Measurements from ENCODE around the gene DAG1. TPM values are rescaled to one million over a fixed set of nuclear protein-coding genes. Genes with fewer than 3 reads are reported as not detected.

The DAG1 gene
- total RNA-seq, 1 experiment from 2014 or later: 72.9 TPM

DNA sequence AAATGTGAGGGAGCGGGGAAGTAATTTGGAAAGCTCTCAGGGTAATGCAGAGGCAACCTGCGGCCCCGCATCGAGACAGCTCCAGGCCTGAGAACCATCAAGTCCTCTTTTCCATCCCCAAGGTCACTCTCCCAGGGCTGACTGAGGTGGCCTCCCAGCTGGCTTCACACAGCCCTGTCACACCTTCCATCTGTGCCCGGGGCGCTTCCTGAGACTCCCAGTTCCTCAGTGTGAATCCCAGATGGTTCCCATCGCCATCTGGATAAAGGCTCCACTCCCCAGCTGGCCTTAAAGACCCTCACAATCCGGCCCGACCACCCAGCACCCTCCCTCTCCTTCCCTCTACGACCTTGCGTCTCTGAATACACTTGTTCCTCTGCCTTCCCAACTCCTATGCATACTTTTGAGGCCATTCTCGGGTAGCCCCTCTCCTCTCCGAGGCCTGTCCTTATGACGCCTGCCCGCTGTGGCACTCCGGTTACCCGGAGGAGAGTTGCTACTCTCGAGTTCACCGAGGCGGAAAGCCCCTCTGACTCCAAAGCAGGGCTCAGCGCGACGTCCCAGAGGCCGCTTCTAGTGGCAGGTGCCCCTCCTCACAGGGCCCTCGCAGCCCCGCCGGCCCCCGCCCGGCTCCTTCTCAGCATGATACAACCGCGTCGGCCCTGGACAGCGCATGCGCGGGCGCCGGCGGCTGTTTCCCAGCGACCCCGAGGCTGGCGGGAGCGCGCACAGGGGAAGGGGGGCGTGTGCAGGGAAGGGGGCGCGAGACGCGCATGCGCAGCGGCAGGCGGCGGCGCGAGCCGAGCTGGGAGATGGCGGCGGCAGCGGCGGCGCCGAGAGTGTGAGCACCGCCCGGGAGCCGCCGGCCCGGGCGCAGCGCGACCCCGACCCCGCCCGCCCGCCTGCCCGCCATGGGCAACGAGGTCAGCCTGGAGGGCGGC is 83.9 kb downstream of the DAG1 start, which contains the start of gene BSN:
Gene BSN (plus strand): TSS at position 786 of the 941 bp plus-strand sequence. CDS start 126 bp downstream, at position 912.
- DNase-seq (ENCODE audit: low spot score): peak; percentile 22

DNA sequence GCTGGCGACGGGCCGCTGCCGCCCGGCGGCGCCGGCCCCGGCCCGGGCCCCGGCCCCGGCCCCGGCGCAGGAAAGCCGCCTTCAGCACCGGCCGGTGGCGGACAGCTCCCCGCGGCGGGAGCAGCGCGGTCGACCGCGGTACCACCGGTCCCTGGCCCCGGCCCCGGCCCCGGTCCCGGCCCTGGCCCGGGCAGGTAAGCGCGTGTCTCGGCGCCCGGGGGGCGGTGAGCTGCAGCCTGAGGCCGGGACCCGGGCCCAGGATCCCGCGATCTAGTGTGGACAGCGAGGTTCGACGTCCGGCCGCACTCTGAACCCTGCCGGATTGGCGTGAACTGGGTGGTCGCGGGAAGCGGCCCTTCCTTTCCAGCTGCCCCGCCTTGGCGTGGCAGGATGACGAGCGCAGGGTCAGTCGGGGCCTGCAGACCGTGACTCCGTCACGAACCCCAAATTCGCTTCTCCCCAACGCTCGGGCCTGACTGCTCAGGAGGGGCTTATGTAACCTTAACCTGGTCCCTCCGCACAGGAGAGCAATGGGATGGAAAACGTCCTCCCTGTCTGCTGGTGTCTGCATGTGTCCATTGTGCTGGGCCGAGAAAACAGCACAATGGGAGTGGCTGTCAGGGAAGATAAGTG is 84.7 kb downstream of the DAG1 start:
- no peak for DNase-seq (ENCODE audit: low spot score)

DNA sequence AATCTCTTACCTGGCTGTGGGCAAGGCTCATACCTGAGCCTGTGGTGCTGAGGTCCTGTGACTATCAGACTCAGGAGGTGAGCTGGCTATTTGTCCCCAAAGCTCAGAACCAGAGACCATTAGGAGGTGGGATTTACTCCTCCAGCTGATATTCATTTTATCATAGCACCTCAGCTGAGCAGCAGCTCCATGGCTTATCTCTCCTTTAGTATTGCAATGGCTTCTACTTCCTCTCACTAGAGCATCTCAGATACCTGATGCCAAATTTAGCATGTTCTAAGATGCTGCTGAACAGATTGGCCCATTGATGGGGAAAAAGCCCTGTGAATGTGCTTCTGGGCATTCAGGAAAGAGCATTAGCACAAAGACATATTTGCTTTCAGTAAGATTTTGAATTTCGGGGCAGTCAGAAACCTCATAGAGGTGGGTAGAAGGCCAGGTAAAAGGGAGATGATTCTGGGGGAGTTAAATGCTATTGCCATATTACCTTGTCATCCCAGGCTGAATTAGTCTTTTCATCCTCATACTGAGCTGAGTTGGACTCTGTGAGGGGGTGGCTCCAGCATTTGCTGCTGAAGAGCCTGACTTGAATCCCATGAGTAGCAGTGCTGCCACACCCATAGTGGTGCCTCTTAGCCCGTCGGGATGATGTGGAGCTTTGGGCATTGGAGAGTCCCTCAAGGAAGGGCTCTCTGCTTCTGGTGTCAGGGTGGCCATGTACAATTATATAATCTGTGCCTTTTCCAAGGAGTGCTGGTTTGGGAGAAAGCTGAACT is 86.6 kb downstream of the DAG1 start:
- no peak for DNase-seq (ENCODE audit: low spot score)

DNA sequence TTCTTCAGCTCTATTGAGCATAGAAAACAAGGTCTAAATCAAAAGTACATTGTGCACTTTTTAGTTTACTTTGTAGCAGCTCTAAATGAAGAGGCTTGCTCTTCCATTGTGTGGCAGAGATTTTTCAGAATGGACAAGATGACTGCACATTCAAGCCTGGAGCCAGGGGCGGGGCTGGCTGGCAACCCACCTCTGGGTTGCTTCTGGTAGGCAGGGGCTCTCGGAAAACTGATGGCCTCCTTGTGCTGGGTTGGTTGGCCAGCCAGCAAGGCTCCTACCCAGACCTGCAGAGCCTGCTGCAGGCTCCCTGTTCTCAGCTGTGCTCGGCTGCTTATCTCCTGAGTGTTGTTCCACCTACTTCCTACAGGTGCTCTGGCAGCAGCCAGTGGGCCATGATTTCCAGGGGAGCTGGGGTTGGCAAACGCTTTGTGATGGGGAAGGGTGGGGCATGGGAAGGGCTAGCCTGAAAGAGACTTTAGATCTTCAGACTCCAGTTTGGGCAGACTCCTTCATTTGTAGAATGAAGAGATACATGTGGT is 93.0 kb downstream of the DAG1 start:
- no peak for DNase-seq (ENCODE audit: low spot score)

DNA sequence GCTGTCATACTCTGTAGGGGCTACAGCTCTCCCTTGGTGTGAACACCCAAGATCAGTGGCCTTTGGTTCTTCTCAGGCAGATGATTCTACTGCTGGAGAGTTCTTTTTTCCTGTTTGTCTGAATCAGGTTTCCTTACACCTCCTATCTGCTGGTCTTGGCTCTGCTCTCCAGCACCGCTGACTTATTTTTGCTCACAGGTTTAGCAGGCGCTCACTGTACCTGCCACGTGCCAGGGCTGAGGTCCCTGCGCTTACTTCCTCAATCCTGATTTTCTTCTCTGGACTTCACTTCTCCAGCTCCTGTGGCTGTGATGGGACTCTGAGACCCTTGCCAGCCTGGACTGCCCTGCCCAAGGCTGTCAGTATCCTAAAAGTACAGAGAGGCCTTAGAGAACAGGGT is 93.7 kb downstream of the DAG1 start:
- no peak for DNase-seq (ENCODE audit: low spot score)

DNA sequence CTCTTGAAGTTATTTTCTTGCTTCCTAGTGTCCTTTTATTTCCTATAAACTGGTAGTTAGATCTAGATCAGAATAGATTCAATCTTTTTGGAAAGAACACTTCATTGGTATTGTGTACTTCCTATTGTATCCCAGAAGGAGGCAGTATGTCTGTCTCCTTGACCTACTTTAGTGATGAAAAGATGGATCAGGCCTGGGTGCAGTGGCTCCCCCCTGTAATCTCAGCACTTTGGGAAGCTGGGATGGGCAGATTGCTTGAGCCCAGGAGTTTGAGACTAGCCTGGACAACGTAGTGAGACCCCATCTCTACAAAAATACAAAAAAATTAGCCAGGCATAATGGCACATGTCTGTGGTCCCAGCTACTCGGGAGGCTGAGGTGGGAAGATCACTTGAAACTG is 96.2 kb downstream of the DAG1 start:
- no peak for DNase-seq (ENCODE audit: low spot score)

DNA sequence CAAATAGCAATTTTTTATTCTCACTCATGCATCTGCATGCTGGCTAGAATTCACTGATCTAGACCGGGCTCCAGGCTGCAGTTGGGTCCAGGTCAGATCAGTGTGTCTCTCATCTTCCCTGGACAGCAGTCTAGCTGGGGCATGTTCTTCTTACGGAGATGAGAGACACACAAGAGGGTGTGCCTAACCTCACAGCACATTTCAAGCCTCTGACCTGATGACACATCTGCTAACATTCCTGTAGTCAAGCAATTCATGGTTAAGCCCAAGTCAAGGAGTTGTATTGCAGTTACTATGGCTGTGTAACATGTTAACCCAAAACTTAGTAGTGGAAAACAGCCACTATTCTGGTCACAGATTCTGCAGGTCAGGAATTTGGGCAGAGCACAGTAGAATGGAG is 97.3 kb downstream of the DAG1 start:
- DNase-seq (ENCODE audit: low spot score): no peak

DNA sequence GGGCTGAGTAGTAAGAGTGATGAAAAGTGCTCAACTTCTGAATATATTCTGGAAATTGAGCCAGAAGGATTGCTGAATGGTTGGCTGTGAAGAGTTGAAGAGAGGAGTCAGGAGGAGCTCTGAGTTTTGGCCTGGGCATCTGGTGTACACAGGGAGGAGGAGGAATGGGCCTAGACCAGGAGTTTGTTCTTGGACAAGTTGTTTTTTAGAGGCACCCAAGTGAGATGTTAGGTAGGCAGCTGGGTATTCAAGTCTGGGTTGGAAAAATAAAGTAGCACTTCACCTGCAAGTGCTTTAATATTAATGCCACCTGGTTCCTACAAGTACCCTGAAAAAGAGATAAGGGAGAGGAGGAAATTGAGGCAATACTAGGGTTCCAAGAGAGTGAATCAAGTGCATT is 98.9 kb downstream of the DAG1 start:
- no peak for DNase-seq (ENCODE audit: low spot score)

DNA sequence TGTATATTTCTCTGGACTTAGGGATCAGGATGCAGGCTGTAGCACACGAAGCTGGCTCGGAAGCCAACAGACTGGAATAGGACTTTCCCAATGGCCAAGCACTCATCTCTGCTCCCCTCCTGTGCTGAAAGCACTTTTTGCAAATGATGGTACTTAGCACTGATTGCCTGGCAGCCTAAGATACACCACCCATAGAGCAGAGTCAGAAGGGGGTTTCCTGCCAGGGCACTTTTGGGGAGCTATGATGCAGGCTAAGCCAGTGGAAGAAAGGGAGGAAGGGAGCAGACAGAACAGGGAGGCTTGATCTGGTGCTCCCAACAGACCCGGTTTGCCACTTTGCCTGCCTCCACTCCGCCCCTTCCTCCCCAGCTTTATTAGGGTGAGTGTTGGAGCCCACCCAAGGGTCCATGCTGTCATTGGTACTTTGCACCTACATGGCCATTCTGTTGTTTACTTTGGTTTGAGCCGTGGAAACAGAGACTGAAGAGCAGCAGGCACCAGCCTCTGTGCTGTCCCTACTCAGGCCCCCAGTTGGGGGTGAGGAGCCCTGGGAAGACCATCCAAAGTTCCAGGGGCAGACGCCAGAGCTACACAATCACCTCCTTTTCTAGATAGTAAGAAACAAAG is 100.1 kb downstream of the DAG1 start:
- DNase-seq (ENCODE audit: low spot score): no peak

DNA sequence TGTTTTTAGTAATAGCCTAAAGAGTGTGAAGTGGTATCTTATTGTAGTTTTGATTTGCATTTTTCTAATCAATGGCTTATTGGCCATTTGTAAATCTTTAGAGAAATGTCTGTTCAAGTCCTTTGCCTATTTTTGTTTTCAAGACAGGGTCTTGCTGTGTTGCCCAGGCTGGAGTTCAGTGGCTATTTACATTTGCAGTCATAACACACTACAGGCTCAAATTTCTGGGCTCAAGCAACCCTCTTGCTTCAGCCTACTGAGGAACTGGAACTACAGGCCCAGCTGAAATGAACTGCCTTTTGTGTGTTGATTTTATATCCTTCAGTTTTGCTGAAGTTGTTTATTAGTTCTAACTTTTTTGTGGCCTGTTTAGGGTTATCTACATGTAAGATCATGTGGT is 112.1 kb downstream of the DAG1 start:
- no peak for DNase-seq (ENCODE audit: low spot score)

Small RNA genes within 50 kb of the gene (small RNA-seq; reads per million reads assigned to genes)
- gene RNA5SP130: 0.43 reads per million

Other genes with a start within 250 kb of the DAG1 start
- 1.3 and 3.8 TPM in 2 replicates for gene C3orf62, start 193.0 kb upstream of the DAG1 start, total RNA-seq (2014; rRNA removed; shearing (Covaris generic))
- gene USP4, start 130.2 kb upstream of the DAG1 start, total RNA-seq (2014; rRNA removed; shearing (Covaris generic)): 8.0 and 14.7 TPM in 2 replicates
- 500 and 516 TPM in 2 replicates for gene GPX1, start 111.9 kb upstream of the DAG1 start, total RNA-seq (2014; rRNA removed; shearing (Covaris generic))
- 199 and 229 TPM in 2 replicates for gene RHOA, start 58.3 kb upstream of the DAG1 start, total RNA-seq (2014; rRNA removed; shearing (Covaris generic))
- gene TCTA, start 57.8 kb upstream of the DAG1 start, total RNA-seq (2014; rRNA removed; shearing (Covaris generic)): 26.6 TPM in 2 replicates
- 0.97 and 3.9 TPM in 2 replicates for gene AMT, start 47.8 kb upstream of the DAG1 start, total RNA-seq (2014; rRNA removed; shearing (Covaris generic))
- gene NICN1, start 40.9 kb upstream of the DAG1 start, total RNA-seq (2014; rRNA removed; shearing (Covaris generic)): 2.5 and 8.2 TPM in 2 replicates
- not detected in 2 replicates for gene BSN, start 84.2 kb downstream of the DAG1 start, total RNA-seq (2014; rRNA removed; shearing (Covaris generic))
- gene APEH, start 204.1 kb downstream of the DAG1 start, total RNA-seq (2014; rRNA removed; shearing (Covaris generic)): 246 and 254 TPM in 2 replicates
- gene MST1, start 219.2 kb downstream of the DAG1 start, total RNA-seq (2014; rRNA removed; shearing (Covaris generic)): 2.2 and 3.3 TPM in 2 replicates
- 22.4 and 24.3 TPM in 2 replicates for gene RNF123, start 219.3 kb downstream of the DAG1 start, total RNA-seq (2014; rRNA removed; shearing (Covaris generic))
- gene AMIGO3, start 249.4 kb downstream of the DAG1 start, total RNA-seq (2014; rRNA removed; shearing (Covaris generic)): 2.0 and 2.7 TPM in 2 replicates